ENCODE results near the gene TXNL4A.

TXNL4A gene

GRCh38 chr18:79989195-79989497, 783 bp upstream of the TXNL4A start:
- no peak for DNase-seq

- peak; percentile 56 to 65 for DNase-seq
These were observed 302 bp downstream of the TXNL4A start for GRCh38 chr18:79988071-79988450.

- DNase-seq: peak in 1 of 2 donors; percentile 7
These were observed 797 bp downstream of the TXNL4A start for GRCh38 chr18:79987566-79987965.

GRCh38 chr18:79986726-79987125, 1.6 kb downstream of the TXNL4A start:
- no peak for DNase-seq

GRCh38 chr18:79985172-79985571, 3.2 kb downstream of the TXNL4A start:
- DNase-seq: no peak

GRCh38 chr18:79983793-79984192, 4.6 kb downstream of the TXNL4A start:
- no peak for DNase-seq

GRCh38 chr18:79983253-79983652, 5.1 kb downstream of the TXNL4A start:
- DNase-seq: no peak

GRCh38 chr18:79982736-79983135, 5.6 kb downstream of the TXNL4A start:
- peak in 1 of 2 donors; percentile 34 for DNase-seq

GRCh38 chr18:79980585-79980984, 7.8 kb downstream of the TXNL4A start:
- no peak for DNase-seq

GRCh38 chr18:79979843-79980242, 8.5 kb downstream of the TXNL4A start:
- no peak for DNase-seq

- no peak for DNase-seq
These were observed 12.2 kb downstream of the TXNL4A start for GRCh38 chr18:79975985-79976680.

GRCh38 chr18:79975043-79975442, 13.3 kb downstream of the TXNL4A start:
- no peak for DNase-seq

- DNase-seq: no peak
These were observed 14.2 kb downstream of the TXNL4A start for GRCh38 chr18:79974025-79974654.

GRCh38 chr18:79973517-79973916, 14.8 kb downstream of the TXNL4A start:
- DNase-seq: no peak

GRCh38 chr18:79972720-79973119, 15.6 kb downstream of the TXNL4A start:
- no peak for DNase-seq

GRCh38 chr18:79971986-79972385, 16.4 kb downstream of the TXNL4A start:
- DNase-seq: no peak

GRCh38 chr18:79971211-79971952, 17.0 kb downstream of the TXNL4A start:
- DNase-seq: no peak

GRCh38 chr18:79970419-79971133, 17.8 kb downstream of the TXNL4A start:
- no peak for DNase-seq

GRCh38 chr18:79965119-79965902, 23.1 kb downstream of the TXNL4A start:
- peak in 1 of 2 donors; percentile 33 for DNase-seq

GRCh38 chr18:79964330-79965118, 23.8 kb downstream of the TXNL4A start, which contains the start of gene HSBP1L1:
TSS of gene HSBP1L1 (plus strand) at chr18:79964643. CDS start at chr18:79964736, 93 bp downstream.
- DNase-seq: peak; percentile 59 to 74

- DNase-seq: no peak
These were observed 24.6 kb downstream of the TXNL4A start for GRCh38 chr18:79963658-79964329.

Measured in CD4-positive, alpha-beta T cell treated with Interferon alpha-2 for 1 hour (primary cell).